AG08395 (cell line): ENCODE data around the gene SIL1.
"Not testable (repeated sequence)": the region's sequence is repeated elsewhere in the genome, so short reads cannot be mapped to it uniquely, and the experiment has no call there.

Experiments
- DNase-seq: peaks from one replicate; pipeline ENCODE4 v3.0.0; 2012; ENCODE audit warnings: mixed read lengths, low spot score

SIL1 gene

GRCh38 chr5:139140591-139141071, 57.5 kb downstream of the SIL1 start:
- peak; percentile 78 for DNase-seq

DNA sequence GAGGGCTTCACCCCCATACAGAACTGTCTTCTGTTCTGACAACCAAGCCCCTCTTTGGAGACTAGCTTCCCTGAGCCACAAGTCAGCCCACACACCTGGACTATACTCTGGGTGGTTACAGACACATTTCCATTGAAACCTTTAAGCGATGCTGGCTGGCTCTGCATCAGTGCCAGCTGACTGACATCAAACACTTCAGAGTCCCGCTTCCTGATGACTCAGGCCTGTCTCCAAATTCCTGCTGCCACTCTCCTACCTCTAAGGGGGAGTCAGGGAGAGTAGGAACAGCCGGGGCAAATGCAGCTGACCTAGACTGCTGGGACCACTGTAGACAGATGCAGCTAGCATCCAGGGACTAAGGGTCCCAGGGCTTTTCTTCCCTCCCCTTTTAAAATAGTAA, 59.4 kb downstream of the SIL1 start:
- peak; percentile 61 for DNase-seq

DNA sequence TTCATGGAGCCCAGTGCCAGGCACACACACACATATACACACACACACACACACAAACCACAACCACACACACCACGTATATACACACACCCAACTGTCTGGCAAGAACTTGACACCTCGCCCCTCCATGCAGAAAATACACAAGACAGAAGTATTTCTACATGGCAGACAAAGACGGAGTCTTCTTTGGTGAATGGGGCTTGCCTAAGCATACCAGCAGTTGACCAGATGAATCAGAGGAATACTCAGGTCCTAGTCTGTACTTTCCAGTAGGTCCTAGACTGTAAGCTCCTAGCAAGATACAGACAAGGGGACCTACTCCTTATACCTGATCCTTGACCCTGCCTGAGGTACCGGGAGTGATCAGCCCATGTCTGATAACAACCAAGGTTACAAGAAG, 60.1 kb downstream of the SIL1 start:
- DNase-seq, result no peak

DNA sequence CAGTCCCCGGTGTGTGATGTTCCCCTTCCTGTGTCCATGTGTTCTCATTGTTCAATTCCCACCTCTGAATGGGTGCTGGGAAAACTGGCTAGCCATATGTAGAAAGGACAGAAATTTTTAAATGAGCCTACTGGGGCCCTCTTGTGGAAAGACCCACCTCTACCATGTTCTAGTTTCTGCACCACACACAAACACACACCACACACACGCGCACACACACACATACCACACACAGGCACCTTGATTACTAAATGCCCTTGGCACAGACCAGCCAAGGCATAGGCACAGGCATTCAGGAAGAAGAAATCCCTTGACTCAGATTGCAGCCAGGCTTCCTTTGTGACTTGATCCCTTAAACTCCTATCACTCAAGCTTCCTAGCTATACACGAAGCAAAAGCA, 60.5 kb downstream of the SIL1 start:
- DNase-seq, result no peak

DNA sequence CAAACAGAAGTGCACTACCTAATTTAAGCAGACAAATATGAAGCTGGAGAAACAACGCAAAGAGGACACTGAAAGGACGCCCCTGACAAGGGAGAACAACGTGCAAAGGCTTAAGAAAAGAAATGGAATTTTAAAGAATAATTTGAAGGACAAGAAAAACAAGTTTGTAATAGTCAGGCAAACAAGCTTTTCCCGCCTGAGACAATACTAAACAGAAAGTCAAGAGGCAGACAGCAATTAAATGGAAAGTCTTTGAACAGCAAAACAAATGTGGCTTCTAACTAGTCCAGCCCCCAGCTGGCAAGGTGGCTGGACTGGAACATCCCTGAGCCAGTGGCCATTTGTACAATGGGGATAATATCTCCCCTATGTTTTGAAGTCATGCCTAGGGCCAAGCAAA, 63.3 kb downstream of the SIL1 start:
- no peak for DNase-seq

DNA sequence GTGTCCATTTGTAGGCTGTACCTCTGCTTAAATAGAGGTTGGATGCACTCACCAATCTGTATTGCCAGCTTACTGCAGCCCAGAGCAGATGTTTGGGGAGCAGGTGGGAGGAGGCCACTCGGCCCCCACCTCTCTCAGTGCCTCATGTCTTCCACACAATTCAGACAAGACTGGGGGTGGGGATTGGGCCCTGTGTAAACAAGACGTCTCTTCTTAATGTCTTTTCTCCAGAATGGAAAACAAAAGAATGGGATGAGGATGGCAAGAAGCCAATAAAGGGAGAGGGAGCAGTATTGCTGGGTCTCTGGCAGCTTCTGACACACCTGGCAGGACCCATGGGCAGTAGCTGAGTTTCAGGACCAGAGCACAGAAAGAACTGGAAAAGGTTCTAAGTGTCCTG, 64.9 kb downstream of the SIL1 start:
- DNase-seq, result no peak

DNA sequence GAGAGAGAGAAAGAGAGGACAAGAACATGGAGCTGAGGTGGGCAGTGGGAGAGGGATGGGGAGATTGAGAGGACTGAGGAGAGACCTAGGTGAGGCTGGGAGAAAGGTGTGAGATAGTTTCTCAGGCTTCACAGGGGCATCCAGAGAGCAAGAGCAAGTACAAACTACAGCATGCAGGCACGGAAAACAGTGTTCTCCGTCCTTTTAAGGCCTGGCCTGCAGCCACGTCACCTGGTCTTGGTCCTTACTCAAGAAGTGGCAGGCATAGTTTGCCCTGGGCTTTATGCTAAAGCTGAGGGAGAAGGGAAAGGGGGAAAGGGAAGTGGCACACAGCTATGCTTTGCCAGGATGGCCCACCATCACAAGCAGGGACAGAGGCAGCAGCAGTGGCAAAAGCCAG, 65.7 kb downstream of the SIL1 start:
- no peak for DNase-seq

GRCh38 chr5:139131921-139132432, 66.2 kb downstream of the SIL1 start:
- DNase-seq, result no peak

DNA sequence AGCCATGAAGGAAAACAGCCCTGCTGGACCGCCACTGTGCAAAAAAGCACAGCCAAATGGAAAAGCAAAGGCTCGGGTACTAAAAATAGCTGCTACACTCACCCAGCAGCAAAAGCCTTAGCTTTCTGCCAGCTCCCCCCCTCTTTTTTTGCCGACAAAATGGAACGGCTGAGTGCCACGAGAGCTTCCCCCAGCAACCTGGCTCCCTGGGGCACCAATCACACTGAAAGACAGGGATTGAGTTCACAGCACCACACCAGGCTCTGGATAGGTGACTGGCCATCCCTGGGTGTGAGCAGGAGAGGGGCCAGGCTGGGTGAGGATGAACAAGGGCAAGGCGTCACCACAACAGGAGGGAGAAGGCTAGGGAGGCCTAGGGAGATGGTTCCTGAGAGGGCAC, 66.7 kb downstream of the SIL1 start:
- peak; percentile 75 for DNase-seq

DNA sequence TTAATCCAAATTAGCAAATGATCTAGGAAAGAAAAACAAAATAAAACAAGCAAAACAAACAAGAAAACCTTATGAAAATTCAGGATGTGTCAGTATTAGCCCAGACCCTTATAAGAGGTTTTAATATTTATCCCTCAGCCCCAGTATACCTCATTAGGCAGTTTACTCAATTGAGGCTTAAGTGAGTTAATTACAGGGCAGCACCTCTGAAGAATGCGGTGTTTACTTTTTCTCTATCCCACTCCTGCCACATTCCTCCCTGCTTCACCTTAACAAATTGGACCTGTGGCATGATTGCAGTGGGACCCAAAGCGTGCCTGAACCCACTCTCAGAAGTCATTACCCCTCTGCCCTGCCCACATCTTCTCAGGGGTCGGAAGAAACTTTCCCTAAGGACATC, 67.1 kb downstream of the SIL1 start:
- no peak for DNase-seq

GRCh38 chr5:139130214-139130613, 68.0 kb downstream of the SIL1 start:
- DNase-seq, result no peak

- no peak for DNase-seq
Observed at GRCh38 chr5:139126711-139127111, 71.5 kb downstream of the SIL1 start.

DNA sequence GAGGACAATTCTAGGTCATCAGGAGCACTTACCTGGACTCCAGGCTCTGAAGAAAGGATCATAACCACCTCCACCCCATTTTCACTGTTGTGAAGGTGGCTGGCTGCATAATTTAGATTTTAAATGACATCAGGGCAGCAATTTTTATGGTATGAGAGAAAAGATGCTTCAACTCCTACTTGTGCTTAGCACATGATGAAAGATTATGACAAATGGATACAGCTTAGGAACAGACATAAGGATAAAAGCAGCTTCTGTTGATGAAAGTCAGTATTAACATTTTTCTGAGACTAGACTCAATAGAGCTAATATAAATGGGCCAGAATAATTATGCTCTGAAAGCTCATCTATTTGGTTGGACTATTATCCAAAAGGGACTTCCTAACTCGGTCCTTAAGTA, 72.2 kb downstream of the SIL1 start:
- DNase-seq, result no peak

- no peak for DNase-seq
Observed at GRCh38 chr5:139124774-139125520, 73.2 kb downstream of the SIL1 start.

- no peak for DNase-seq
Observed at GRCh38 chr5:139121120-139121519, 77.0 kb downstream of the SIL1 start.

DNA sequence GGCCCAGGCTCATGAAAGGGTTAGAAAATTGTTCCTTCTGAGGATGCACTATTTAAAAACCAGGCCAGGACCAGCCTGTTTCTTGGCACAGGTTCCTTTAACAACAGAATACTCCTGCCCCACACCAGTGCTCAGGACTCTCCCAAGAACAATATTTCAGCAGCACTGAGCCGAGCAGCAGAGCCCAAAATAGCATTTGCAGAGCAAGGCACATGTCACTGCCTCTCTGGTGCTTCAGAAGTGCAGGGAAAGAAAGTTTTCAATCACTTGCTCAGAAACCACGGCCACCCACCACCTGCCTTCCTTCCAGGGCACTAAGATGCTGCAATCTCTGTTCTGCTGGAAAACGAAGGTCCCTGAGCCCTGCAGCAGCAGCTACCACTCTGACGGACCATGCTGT, 77.6 kb downstream of the SIL1 start:
- DNase-seq, result no peak

DNA sequence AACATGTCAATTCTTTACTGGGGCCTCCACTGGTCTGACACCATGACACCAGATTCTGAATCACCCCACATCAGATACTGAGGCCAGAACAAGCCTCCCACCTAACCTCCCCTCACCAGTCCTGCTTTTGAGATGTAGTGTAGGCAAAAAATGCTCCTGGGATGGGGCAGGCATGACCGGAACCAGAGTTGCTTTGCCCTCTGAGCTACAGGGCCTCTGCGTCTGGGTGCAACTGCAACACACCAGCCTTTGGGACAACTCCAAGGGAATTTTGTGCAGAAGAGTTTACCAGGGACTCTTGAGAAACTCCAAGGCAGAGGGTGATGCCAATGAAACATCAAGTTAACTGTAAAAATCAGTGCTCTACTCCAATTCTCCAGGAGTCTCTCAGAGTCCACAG, 79.4 kb downstream of the SIL1 start:
- DNase-seq, result no peak

GRCh38 chr5:139117342-139117884, 80.8 kb downstream of the SIL1 start:
- no peak for DNase-seq

DNA sequence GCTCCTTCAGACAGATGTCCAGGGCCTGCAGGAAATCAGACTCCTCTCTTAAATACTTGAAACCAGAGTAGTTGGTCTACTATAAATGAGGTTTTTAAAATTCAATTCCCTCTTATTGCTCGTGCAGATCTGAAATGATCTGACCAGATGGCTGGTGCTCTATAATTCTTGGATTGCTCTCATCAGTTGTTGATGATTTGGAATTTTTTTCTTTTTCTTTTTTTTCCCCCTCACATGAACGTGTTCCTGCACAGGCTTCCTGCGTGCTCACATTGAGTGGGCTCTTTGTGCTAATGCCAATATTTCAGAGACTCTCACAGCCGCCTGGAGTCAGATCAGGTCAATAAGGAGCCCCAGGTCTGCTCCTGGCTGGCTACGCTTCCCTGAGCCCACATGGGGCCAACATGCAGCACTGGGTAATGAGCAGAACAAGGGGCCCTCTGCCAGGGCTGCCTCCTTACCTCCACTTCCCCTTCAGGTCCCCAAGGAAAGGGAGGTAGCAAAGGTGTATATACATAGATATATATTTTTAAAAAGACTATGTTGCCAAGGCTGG, 82.0 kb downstream of the SIL1 start:
- no peak for DNase-seq

- DNase-seq, result no peak
Observed at GRCh38 chr5:139113892-139114291, 84.3 kb downstream of the SIL1 start.

DNA sequence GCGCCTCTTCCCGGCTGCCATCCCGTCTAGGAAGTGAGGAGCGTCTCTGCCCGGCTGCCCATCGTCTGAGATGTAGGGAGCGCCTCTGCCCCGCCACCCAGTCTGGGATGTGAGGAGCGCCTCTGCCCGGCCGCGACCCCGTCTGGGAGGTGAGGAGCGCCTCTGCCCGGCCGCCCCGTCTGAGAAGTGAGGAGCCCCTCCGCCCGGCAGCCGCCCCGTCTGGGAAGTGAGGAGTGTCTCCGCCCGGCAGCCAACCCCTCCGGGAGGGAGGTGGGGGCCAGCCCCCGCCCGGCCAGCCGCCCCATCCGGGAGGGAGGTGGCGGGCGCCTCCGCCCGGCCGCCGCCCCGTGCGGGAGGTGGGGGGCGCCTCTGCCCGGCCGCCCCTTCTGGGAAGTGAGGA, 85.8 kb downstream of the SIL1 start:
- not testable (repeated sequence) for DNase-seq

DNA sequence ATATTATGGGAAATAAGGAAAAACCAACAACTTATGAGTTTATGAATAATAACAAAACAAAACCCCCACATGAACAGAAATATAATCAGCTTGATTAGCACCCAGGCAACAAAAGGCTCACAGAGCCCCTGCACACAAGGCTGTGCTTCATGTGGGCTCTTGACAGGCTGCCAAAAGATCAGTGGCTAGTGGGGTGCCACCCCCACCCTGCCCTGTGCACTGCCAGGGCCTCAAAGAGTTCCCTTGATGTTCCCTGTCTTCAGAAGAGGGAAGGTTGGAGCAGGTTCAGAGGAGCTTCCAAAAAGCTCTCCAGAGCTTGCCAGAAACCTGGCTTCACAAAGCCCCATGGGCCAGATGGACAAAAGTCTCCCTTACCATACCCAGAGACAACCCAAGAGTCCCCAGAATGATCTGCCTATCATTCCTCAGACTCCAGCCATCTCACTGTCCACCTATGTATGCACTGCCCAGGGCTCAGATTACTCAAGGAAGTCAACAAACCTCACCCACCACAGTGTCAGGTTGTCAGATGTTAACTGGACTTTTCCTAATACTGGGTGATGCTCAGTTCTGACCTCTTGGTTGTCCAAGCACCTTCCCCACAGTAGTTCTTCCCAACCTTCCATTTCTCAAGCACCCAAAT, 87.5 kb downstream of the SIL1 start:
- DNase-seq, result no peak
